Liver (tissue), 3 donors: ENCODE measurements around the gene C3orf22.

Experiments
- GABPA ChIP-seq, 2 donors: IDR thresholded peaks in 1 of 2; conservative IDR thresholded peaks in 1 of 2; 2 replicates each; pipeline ENCODE4 v1.6.1; 2016; ENCODE audit warnings: antibody characterized with exemption in 2 of 2, mild to moderate bottlenecking in 1 of 2, moderate library complexity in 1 of 2
- JUND ChIP-seq, 2 donors: IDR thresholded peaks; 2 replicates each; pipeline ENCODE4 v1.6.1; 2016; ENCODE audit warnings: antibody characterized with exemption in 2 of 2
- TAF1 ChIP-seq: conservative IDR thresholded peaks from 2 replicates; pipeline ENCODE4 v1.6.1; 2016; ENCODE audit warnings: antibody characterized with exemption, mild to moderate bottlenecking
- YY1 ChIP-seq: IDR thresholded peaks from 2 replicates; pipeline ENCODE4 v1.6.1; 2016; ENCODE audit warnings: antibody characterized with exemption, mild to moderate bottlenecking
- TF ChIP-seq, protein P1 (sequence below): fragments of 150-350 bp; IDR thresholded peaks from 2 replicates; pipeline ENCODE4 v1.5.1; 2017; ENCODE audit warnings: improper control_type of control experiment, low read depth, low read length; ENCODE audit not compliant: missing input control
- TF ChIP-seq, protein P2 (sequence below): IDR thresholded peaks from 2 replicates; pipeline ENCODE4 v1.6.1; 2016; ENCODE audit warnings: antibody characterized with exemption
- TF ChIP-seq, protein P3 (sequence below): IDR thresholded peaks from 2 replicates; pipeline ENCODE4 v1.6.1; 2016; ENCODE audit warnings: antibody characterized with exemption, mild to moderate bottlenecking
- donor health status: healthy.
- donor health status: healthy.

DNA sequence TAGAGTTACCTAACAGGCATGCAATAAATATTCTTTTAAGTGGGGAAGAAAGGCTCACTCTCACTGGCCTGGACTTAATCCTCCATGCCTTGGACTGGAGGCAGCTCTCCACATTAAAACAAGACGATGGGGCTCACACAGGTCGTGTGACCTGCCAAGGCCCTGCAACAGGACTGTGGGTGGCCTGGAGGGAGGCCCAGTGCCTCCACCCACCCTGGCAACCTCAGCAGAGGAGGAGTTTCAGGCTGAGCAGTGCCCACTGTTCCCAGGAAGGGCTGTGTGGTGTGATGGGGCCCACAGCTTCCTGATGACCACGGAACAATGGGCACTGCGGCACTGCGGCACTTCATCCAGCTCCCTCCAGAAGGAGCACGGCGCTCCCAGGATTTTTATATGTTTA lies 46.7 kb downstream of the C3orf22 start:
- TF ChIP-seq, protein P1, sequence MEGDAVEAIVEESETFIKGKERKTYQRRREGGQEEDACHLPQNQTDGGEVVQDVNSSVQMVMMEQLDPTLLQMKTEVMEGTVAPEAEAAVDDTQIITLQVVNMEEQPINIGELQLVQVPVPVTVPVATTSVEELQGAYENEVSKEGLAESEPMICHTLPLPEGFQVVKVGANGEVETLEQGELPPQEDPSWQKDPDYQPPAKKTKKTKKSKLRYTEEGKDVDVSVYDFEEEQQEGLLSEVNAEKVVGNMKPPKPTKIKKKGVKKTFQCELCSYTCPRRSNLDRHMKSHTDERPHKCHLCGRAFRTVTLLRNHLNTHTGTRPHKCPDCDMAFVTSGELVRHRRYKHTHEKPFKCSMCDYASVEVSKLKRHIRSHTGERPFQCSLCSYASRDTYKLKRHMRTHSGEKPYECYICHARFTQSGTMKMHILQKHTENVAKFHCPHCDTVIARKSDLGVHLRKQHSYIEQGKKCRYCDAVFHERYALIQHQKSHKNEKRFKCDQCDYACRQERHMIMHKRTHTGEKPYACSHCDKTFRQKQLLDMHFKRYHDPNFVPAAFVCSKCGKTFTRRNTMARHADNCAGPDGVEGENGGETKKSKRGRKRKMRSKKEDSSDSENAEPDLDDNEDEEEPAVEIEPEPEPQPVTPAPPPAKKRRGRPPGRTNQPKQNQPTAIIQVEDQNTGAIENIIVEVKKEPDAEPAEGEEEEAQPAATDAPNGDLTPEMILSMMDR = no peak
- TF ChIP-seq, protein P2, sequence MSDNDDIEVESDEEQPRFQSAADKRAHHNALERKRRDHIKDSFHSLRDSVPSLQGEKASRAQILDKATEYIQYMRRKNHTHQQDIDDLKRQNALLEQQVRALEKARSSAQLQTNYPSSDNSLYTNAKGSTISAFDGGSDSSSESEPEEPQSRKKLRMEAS = no peak
- TF ChIP-seq YY1 (no peak), TAF1 (no peak), JUND (IDR thresholded peaks at IDR 0.05) (no peak), GABPA (IDR thresholded peaks at IDR 0.05 in 1 of 2, conservative IDR thresholded peaks at IDR 0.05 in 1 of 2) (no peak)
- TF ChIP-seq, protein P3, sequence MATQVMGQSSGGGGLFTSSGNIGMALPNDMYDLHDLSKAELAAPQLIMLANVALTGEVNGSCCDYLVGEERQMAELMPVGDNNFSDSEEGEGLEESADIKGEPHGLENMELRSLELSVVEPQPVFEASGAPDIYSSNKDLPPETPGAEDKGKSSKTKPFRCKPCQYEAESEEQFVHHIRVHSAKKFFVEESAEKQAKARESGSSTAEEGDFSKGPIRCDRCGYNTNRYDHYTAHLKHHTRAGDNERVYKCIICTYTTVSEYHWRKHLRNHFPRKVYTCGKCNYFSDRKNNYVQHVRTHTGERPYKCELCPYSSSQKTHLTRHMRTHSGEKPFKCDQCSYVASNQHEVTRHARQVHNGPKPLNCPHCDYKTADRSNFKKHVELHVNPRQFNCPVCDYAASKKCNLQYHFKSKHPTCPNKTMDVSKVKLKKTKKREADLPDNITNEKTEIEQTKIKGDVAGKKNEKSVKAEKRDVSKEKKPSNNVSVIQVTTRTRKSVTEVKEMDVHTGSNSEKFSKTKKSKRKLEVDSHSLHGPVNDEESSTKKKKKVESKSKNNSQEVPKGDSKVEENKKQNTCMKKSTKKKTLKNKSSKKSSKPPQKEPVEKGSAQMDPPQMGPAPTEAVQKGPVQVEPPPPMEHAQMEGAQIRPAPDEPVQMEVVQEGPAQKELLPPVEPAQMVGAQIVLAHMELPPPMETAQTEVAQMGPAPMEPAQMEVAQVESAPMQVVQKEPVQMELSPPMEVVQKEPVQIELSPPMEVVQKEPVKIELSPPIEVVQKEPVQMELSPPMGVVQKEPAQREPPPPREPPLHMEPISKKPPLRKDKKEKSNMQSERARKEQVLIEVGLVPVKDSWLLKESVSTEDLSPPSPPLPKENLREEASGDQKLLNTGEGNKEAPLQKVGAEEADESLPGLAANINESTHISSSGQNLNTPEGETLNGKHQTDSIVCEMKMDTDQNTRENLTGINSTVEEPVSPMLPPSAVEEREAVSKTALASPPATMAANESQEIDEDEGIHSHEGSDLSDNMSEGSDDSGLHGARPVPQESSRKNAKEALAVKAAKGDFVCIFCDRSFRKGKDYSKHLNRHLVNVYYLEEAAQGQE = no peak
